Epithelial cell of esophagus (primary cell): ENCODE measurements around the gene SPSB3.

Experiments used
- DNase-seq: peaks from one replicate; pipeline ENCODE4 v3.0.0; 2010; ENCODE audit warnings: low read depth
- H3K4me3 ChIP-seq: 2 replicates; pipeline ENCODE4 v1.5.1; 2011; ENCODE audit warnings: mild to moderate bottlenecking, low read length, control low read depth
- CTCF ChIP-seq: IDR thresholded peaks from 2 replicates; pipeline ENCODE4 v1.5.1; 2011; ENCODE audit warnings: low read depth, mild to moderate bottlenecking, low read length, control low read depth, inconsistent platforms; ENCODE audit not compliant: insufficient read depth; ENCODE audit errors: missing control alignments

The SPSB3 gene

GRCh38 chr16:1762196-1762878 lies 20.0 kb downstream of the SPSB3 start:
- no peak for DNase-seq
- no peak overlapping the region for H3K4me3 ChIP-seq
- no peak for TF ChIP-seq CTCF

- no peak for TF ChIP-seq CTCF
- no peak for DNase-seq
- no peak overlapping the region for H3K4me3 ChIP-seq
These were observed 20.6 kb downstream of the SPSB3 start for GRCh38 chr16:1761751-1762150.

GRCh38 chr16:1760911-1761310 lies 21.5 kb downstream of the SPSB3 start:
- no peak overlapping the region for H3K4me3 ChIP-seq
- DNase-seq: no peak
- TF ChIP-seq CTCF: no peak

GRCh38 chr16:1759511-1759910 lies 22.9 kb downstream of the SPSB3 start:
- no peak overlapping the region for H3K4me3 ChIP-seq
- no peak for TF ChIP-seq CTCF
- DNase-seq: no peak

GRCh38 chr16:1758923-1759322 lies 23.4 kb downstream of the SPSB3 start:
- H3K4me3 ChIP-seq: no peak overlapping the region
- DNase-seq: no peak
- TF ChIP-seq CTCF: no peak

GRCh38 chr16:1757714-1758461 lies 24.5 kb downstream of the SPSB3 start:
- no peak overlapping the region for H3K4me3 ChIP-seq
- no peak for DNase-seq
- TF ChIP-seq CTCF: no peak
